Ecto neural progenitor cell (in vitro differentiated cells): ENCODE results near the gene CDC45.

Source experiments
- DNase-seq: peaks from one replicate; pipeline ENCODE4 v3.0.0-alpha.2; 2018; ENCODE audit warnings: low spot score

CDC45 gene

DNA sequence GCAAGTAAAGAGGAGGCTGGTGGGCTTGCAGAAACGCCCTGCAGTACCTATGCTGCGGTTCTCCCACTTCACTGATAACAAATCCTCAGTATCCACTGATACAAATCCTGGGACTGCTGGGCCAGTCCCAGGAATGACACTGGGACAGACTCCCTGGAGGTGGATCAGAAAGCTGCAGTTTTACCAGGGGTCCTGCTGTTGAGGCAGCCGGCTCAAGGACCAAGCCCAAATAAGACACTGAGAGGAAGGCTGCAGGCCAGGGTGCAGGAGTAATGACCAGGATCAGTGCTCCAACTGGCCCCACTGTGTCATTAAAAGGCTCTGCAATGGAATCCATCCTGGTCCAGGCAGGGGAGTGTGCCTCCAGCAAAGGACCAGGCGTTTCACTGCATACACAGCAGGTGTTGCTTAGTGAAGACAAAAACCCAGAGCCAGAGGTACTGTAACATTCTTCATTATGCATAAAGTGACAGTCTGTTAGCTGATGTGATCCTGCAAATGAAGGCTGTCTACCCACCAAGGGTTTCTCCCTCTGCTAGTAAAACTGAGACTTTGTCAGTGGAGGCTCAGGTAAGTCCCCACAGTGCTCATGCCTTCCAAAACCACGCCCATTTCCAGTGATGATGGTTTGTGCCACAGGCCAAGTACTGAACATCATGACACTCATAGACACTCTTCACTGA lies 30.8 kb upstream of the CDC45 start:
- DNase-seq: no peak

DNA sequence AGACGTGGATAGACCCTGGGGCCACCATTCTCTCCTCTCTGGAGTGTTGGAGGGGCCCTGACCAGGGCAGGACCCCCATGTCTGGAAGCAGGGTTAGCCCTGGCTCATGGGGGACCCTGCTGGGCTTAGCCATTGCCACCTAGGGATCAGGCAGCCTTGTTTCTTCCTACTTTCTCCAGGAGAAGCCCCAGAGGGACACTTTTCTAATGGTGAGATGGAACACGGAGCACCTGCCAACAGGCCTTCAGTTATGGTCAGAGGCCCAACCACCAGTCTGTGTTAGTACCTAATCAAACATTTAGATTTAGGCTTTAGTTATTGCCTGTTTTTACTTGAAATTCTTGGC lies 30.3 kb upstream of the CDC45 start:
- DNase-seq: no peak

- DNase-seq: no peak
These were observed 29.2 kb upstream of the CDC45 start for GRCh38 chr22:19450363-19451175.

DNA sequence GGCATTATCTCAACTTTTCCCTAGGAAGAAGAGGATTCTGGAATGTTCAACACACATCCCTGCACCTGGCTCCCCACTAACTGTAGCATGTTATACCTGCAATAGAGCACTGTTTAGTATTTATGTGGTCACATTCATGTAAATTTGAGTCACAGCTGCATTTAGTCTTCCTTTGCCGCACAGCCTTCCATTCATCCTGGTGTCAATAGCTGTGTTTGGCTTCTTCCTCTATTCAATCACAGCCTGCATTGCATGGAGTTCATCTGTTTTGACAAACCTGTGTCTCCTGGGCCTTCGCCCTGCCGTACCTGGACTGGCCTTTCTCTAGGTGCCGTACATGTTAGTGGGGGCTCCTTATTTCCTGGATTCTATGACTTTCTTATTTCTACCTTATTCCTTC lies 28.1 kb upstream of the CDC45 start:
- no peak for DNase-seq

- no peak for DNase-seq
These were observed 26.0 kb upstream of the CDC45 start for GRCh38 chr22:19453718-19454117.

GRCh38 chr22:19454156-19454555 lies 25.6 kb upstream of the CDC45 start:
- DNase-seq: no peak

GRCh38 chr22:19455033-19455432 lies 24.7 kb upstream of the CDC45 start:
- no peak for DNase-seq

DNA sequence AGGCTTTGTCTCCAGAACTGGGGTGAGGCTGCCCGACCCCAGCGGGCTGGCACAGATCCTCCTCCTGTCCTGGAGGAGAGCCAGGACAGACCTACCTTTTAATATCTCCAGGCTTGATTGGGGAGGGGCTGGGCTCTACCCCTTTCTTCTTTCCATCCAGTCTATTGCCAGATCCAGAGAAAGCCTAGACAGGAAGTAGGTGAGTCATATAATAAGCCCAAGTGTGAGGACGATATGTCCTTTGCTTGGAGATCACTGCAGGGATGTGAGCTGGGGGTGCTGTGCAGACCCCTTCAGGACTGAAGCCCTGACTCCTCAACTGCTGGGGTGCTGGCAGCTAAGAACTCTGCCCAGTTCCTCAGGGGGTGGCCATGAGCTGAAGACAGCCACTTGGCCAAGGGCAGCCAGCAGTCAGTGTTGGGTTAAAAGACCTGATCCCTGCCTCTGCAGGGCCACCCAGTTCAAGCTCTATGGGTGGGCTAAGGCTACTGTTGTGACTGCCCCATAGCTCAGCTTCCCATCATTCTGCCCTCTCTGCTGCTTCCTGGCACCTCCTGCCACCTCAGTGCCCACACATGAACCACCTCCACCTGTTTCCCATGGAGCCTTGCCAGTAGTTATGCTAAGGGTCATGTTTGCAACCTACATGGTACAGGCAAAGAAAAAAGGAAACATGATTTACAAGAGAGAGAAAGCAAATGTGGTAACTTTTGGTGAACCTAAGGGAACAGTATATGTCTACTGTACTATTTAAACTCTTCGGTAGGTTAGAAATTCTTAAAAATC lies 23.9 kb upstream of the CDC45 start:
- DNase-seq: no peak

DNA sequence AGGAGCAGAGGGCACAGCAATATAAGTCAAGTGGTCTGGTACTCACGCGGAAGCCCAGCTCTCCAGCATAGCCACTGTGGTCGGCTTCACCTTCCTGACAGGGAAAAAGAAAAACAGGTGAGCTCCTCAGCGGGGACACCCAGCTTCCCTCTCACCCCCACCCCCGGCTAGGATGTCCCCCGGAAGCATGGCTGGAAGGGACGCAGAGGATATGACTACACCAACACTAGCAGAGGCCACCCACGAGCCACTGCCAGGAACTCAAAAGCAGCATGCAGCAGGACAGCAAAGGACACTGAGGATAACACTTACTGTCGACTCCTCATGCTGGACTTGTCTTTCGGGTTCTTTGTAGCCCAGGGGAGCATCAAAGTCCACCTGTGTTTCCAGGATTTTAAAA lies 23.2 kb upstream of the CDC45 start:
- DNase-seq: no peak

DNA sequence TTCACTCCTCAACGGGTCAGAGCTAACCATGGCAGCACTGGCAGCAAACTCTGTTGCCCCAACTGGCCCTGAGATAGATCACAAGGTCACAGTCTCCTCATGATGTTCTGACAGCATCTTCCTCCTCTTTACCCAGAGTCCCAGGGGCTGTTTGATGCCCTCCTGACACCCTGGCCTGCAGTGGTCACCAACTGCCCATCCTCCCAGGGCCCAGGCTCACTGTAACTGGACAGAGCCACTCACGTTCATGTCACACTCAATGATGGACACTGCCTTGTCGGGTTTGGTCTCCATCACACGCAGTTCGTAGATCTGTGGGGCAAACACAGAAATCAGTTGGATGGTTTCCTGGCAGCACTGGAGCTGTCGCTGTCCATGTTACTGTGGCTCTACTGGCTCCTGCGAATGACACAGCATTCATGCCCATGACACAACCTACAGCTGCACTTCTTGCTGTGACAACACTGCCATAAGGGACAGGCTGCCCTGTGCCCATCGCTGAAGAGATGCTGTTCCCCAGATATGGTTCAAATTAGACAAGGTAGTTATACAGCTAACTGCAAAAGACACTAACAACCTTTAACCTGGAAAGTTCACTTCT lies 21.8 kb upstream of the CDC45 start:
- DNase-seq: no peak

- DNase-seq: no peak
These were observed 19.7 kb upstream of the CDC45 start for GRCh38 chr22:19460036-19460435.

DNA sequence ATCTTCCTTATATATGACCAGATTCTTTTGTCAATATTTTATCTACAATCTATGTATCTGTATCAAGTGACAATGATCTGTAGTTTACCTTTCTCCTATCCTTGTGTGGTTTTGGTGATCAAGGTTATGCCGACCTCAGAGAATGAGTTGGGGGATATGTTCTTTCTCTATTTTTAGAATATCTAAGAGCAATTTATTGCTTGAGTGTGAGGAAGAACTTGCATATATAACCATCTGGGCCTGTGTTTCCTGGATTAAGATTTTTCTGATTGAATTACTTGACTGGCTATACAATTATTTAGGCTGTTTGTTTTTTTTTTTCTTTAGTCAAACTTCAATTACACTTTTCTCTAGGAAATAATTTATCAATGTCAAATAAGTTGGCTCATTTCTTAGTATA lies 18.2 kb upstream of the CDC45 start:
- no peak for DNase-seq

DNA sequence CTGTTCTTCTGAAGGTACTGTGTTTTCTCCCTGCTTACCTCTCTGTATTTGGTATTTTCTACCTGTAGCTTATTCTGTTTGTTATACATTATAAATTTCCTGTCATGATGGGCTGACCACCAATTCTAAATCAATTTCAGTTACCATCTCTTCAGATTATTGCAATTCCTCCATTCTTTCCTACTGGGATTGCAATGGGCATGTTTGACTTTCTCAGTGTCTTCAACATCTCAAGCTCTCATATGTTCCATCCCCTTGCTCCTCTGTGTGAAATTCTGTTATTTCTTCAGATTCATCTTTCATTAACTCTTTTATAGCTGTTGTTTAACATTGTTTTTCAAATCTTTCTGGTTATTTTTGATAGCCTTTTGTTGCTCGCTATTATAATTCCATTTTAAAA lies 16.7 kb upstream of the CDC45 start:
- no peak for DNase-seq

GRCh38 chr22:19463491-19464469 lies 15.9 kb upstream of the CDC45 start:
- DNase-seq: no peak

DNA sequence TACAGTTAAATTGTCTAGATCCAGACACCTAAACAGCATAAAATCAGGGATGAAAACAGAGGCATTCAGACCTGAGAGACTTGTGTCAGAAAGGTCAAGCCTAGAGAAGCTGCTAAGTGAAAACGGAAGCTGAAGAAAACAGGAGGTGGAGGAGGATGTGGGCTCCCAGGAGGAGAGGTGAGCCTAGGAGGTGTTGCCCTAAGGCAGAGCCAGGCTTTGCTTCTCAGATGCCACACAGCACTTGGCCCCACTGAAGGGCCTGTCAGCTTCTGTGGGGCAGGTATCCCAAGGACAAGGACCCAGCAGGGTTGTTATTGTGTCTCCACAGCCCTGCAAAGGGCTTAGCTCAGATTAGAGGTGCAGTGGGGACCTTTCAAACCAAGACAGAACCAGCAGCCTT lies 15.2 kb upstream of the CDC45 start:
- DNase-seq: no peak

DNA sequence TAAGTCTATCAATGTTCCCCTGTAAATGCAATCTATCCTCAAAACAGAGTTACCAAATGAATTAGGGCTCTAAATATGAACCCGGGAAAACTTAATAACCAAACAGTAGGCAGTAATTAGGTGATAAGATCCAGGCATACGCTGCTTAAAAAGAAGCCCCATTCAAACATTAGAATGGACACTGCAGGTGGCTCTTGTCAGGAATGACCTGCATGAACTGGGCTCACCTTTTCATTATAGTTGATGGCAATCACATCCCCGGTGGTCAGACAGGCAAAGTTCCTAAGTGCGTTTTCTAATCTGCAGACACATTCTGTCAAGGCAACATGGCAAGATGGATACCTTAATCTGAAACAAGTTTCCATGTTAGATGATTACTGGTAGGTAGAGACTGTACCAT lies 14.7 kb upstream of the CDC45 start:
- no peak for DNase-seq

GRCh38 chr22:19466126-19466716 lies 13.5 kb upstream of the CDC45 start:
- DNase-seq: no peak

GRCh38 chr22:19466848-19467752 lies 12.6 kb upstream of the CDC45 start:
- DNase-seq: no peak

- no peak for DNase-seq
These were observed 11.8 kb upstream of the CDC45 start for GRCh38 chr22:19467912-19468311.

- DNase-seq: no peak
These were observed 10.3 kb upstream of the CDC45 start for GRCh38 chr22:19469421-19469820.
